Globus pallidus (tissue), 1 donor: ENCODE data around the gene SOBP.

ENCODE experiments used
- DNase-seq: peaks from one replicate; pipeline ENCODE4 v3.0.0-alpha.2; 2015; ENCODE audit warnings: low spot score

The SOBP gene

GRCh38 chr6:107589199-107589598, 99.3 kb downstream of the SOBP start:
- no peak for DNase-seq

GRCh38 chr6:107589934-107590333, 100.0 kb downstream of the SOBP start:
- DNase-seq: no peak

- DNase-seq: no peak
Observed at GRCh38 chr6:107590378-107590777, 100.5 kb downstream of the SOBP start.

- no peak for DNase-seq
Observed at GRCh38 chr6:107591346-107591745, 101.4 kb downstream of the SOBP start.

- DNase-seq: no peak
Observed at GRCh38 chr6:107592806-107593205, 102.9 kb downstream of the SOBP start.

- no peak for DNase-seq
Observed at GRCh38 chr6:107594736-107595135, 104.8 kb downstream of the SOBP start.

GRCh38 chr6:107598091-107598490, 108.2 kb downstream of the SOBP start:
- DNase-seq: no peak

GRCh38 chr6:107599043-107599442, 109.1 kb downstream of the SOBP start:
- DNase-seq: no peak

- no peak for DNase-seq
Observed at GRCh38 chr6:107600121-107600520, 110.2 kb downstream of the SOBP start.

- DNase-seq: no peak
Observed at GRCh38 chr6:107600936-107601335, 111.0 kb downstream of the SOBP start.

GRCh38 chr6:107601406-107601805, 111.5 kb downstream of the SOBP start:
- DNase-seq: no peak

GRCh38 chr6:107602321-107603005, 112.5 kb downstream of the SOBP start:
- no peak for DNase-seq

GRCh38 chr6:107603006-107603370, 113.1 kb downstream of the SOBP start:
- peak; percentile 65 for DNase-seq

- DNase-seq: no peak
Observed at GRCh38 chr6:107604549-107604948, 114.6 kb downstream of the SOBP start.

GRCh38 chr6:107606407-107606806, 116.5 kb downstream of the SOBP start:
- DNase-seq: no peak

- DNase-seq: no peak
Observed at GRCh38 chr6:107607116-107607515, 117.2 kb downstream of the SOBP start.

- no peak for DNase-seq
Observed at GRCh38 chr6:107611094-107611810, 121.3 kb downstream of the SOBP start.

GRCh38 chr6:107612762-107613415, 123.0 kb downstream of the SOBP start:
- no peak for DNase-seq

GRCh38 chr6:107613651-107614379, 123.9 kb downstream of the SOBP start:
- no peak for DNase-seq

GRCh38 chr6:107614828-107615227, 124.9 kb downstream of the SOBP start:
- DNase-seq: no peak

GRCh38 chr6:107616775-107617174, 126.9 kb downstream of the SOBP start:
- no peak for DNase-seq

GRCh38 chr6:107617341-107617932, 127.5 kb downstream of the SOBP start:
- DNase-seq: no peak
